HG02678 (cell line): Measurements from ENCODE around the gene PTPRN.
"Not testable (repeated sequence)": the region's sequence is repeated elsewhere in the genome, so short reads cannot be mapped to it uniquely, and the experiment has no call there.

Source experiments
- ATAC-seq: cut with Tn5 transposase; IDR thresholded peaks from one replicate; pipeline ENCODE4 v1.9.1; 2021; ENCODE audit warnings: mild to moderate bottlenecking, moderate library complexity; ENCODE audit not compliant: unreplicated experiment

Gene PTPRN

DNA sequence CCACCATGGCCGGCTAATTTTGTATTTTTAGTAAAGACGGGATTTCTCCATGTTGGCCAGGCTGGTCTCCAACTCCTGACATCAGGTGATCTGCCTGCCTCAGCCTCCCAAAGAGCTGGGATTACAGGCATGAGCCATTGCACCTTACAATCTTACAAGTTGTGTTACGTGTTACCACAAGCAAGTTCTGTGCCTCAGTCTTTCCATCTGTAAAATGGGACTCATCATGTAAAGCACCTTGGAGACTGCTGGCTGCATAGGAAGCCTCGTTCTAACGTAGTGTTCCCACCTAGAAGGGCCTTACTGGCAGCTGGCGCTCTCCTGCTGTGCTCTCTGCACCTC lies 20.0 kb downstream of the PTPRN start:
- ATAC-seq = no peak

DNA sequence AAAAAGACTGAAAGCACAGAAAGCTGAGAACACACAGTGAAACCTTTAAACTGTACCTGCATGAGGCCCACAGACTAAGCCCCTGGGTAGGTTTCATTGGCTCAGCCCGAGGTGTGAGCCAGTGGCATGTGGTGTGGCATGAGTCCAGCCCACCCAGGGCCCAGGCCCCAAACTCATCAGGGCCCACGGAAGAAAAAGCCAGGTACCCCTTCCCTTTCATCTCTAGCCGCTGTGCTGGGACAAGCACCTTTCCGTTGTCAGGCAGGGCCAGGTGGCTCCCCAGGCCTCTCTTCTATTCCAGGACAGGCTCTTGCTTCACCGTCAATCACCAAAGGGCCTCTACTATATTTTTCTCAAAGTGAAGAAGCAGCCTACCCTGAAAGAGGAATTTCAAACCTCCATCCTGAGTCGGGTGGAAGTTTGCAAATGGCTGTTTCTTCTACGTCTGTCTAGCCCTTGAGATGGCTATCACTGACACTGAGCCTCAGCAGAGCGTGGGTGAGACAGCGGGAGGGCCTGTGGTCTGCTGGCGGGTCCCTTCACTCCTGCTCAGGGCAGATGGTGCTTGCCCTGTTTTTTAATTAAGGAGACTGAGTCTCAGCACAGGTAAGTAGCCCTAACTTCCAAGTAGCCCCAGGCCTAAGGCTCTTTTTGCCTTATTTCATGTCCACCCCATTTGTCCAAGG lies 21.5 kb downstream of the PTPRN start:
- no peak for ATAC-seq

DNA sequence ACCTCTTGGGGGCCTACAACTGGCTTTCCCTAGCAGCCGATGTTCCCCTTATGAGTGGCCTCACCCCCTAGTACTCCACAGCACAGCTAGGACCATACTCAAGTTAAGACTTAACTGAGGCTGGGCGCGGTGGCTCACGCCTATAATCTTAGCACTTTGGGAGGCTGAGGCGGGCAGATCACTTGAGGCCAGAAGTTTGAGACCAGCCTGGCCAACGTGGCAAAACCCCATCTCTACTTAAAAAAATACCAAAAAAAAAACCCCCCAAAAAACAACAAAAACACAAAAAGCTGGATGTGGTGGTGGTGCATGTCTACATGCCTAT lies 22.1 kb downstream of the PTPRN start:
- ATAC-seq = not testable (repeated sequence)

DNA sequence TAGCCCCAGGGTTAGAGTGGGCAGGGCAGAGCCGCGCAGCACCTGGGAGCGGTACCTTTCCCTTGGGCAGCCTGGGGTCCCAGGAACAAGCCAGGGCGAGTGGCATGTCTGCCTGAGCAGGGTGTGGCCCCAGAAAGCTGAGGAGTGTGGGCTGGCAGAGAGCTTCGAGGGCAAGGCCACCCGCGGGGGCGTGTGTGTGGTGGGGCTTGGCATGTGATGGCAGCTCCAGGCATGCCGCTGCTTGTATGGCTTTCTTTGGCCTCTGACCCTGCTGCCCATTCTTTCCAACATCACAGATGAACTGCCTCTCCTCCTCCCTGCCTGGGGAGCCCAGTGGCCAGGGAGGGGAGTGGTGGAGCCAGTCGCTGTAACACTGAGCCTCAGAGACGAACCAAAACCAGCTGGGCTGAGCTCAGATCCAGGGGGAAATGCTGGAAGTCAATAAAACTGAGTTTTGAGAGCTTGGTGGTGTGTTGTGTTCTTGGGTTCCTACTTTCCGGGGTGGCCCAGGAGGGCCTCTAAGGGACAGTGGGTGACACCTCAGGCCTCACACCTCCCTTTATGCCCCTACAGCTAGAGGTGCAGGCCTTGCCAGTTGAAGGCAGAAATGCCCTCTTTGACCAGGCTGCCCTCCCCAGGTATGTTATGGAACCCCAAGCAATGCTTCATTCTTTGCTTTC lies 22.6 kb downstream of the PTPRN start:
- no peak for ATAC-seq

DNA sequence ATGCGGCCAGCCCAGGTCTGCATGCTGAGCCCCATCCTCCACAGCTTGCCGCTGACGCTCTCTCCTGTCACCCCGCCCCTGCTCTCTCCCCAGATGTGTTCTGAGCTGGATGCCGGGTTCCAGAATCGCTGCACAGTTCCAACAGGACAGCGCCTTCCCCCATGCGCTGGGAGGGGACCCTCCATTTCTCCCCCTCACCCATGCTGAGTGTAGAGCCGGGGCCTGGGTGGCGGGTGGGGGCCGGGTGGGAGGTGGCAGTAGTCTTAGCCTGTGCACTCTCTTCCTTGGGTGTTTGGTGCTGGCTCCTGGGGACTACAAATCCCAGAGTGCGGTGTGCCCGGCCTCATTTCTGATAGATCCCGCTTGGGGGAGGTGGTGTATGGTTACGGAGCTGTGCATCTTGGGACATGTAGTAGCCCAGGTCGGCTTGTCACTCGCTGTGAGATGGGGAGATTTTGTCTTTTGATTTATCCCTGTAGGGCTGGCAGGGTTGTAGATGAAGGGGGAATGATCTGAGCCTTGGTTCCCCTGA lies 23.2 kb downstream of the PTPRN start:
- ATAC-seq = no peak

DNA sequence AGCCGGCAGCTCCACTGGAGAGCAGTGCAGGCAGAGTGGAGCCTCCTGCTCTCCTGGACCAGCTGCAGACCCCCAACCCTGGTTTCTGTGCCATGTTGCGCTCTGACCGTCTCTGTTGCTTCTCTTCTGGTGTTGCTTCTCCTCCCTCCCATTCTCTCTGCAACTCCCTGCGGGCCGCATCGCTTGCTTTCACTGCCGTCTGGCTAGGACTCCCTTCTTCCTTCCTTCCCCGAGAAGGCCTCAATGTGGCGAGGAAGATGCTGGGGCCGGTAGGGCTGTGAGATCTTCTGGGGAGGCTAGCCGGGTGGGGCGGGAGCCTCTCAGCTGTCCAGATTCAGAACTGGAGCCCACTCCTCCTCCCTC lies 23.8 kb downstream of the PTPRN start:
- no peak for ATAC-seq

DNA sequence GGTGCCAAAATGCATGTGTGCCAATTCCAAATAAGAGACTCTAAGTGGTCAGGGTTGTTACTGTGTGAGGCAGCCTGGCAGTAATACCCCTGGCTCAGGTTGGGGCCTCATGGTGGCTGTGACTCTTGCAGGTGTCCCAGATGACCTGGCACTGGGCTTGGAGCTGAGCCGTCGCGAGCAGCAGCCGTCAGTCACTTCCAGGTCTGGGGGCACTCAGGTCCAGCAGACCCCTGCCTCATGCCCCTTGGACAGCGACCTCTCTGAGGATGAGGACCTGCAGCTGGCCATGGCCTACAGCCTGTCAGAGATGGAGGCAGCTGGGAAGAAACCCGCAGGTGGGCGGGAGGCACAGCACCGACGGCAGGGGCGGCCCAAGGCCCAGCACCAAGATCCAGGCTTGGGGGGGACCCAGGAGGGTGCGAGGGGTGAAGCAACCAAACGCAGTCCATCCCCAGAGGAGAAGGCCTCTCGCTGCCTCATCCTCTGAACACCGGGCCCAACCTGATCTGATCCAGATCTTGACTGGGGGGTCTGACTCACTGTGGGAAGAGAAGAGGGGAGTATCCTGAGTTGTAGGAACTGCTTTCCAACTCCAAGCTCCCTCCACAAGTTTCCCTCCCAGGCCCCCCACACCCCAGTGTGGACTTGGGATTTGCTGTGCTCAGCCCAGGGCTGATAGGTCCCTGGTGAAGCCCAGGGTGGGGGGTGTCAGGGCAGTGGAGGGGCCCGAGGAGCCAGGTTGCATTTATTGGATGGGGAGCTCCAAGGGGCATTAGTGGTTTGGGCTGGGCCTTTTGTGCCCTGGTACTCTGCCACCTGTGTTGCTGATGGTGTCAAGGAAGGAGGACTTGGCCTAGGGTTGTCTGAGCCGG lies 24.5 kb downstream of the PTPRN start:
- ATAC-seq = no peak

DNA sequence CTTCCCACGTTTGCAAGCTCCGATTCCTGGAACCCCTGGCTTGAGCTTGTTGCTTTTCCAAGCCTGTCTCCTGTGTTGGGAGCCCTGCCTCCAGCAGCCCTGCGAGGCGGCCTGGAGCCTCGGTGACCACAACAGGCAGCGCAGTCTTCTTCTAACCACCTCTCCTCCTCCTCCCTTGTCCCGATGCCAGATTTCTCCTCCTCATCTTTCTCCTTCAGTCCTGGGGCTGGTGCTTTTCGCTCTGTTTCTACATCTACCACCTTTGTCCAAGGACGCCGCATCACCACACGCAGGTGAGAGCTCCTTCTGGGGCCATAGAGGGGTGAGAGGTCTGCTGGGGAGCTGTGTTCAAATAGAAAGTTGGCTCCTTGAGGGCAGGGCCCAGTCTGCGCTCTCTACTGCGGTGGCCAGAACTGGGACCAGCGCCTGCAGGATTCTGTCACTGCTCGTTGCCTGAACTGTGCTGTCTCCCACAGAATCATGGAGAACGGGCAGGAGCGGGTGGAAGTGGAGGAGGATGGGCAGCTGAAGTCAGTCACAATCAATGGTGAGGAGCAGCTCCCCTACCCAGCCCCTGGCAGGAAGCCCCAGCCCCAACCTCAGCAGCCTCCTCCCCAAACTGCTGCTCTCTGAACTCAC lies 26.1 kb downstream of the PTPRN start:
- no peak for ATAC-seq

DNA sequence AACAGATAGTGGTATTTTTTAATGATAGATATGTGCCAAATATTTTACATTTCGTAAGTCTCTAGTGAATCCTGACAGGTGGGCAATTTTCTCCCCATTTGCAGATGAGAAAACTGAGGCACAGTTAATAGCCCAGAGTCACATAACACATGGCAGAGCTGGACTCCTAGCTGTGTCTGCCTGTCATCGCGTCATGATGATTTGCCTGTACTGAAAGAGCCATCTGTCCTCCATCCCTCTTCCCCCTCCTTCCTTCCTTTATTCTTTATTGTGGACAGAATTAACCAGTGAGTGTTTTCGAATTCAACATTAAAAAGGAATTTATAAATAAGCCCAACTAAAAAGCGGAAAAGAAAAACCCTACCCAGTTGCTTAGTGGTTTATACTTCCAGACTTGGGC lies 26.8 kb downstream of the PTPRN start:
- ATAC-seq = no peak

DNA sequence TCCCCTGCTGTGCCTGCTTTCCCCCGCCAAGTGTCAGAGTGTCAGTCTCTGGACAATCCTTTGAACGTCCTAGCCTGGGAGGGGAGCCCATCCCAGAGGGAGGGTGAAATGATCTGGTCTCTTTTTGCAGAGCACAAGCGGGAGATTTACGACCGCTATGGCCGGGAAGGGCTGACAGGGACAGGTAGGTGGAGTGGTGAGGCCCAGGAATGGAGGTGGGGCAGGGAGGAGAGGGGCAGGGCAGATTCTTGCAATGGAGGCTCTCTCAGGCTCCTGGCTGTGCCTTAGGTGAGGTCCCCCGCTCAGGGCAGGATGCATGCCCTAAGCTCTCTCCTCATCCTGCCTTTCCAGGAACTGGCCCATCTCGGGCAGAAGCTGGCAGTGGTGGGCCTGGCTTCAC lies 27.6 kb downstream of the PTPRN start:
- no peak for ATAC-seq

DNA sequence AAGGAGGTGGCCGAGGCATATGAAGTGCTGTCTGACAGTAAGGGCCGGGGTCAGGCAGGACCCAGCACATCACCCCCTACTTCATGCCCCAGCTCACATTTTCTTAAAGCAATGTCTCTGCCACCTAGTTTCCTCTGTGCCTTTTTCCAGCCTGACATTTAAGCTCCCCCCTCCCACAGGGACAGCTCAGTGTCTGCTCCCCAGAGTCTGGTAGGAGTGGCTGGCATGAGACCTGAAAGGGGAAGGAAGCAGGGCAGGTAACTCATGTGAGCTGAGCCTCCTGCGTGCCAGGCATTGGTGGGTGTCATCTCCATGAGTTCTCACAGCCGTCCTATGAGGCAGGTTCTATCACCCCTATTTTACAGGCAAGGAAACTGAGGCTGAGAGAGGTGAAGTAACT lies 28.6 kb downstream of the PTPRN start:
- no peak for ATAC-seq

DNA sequence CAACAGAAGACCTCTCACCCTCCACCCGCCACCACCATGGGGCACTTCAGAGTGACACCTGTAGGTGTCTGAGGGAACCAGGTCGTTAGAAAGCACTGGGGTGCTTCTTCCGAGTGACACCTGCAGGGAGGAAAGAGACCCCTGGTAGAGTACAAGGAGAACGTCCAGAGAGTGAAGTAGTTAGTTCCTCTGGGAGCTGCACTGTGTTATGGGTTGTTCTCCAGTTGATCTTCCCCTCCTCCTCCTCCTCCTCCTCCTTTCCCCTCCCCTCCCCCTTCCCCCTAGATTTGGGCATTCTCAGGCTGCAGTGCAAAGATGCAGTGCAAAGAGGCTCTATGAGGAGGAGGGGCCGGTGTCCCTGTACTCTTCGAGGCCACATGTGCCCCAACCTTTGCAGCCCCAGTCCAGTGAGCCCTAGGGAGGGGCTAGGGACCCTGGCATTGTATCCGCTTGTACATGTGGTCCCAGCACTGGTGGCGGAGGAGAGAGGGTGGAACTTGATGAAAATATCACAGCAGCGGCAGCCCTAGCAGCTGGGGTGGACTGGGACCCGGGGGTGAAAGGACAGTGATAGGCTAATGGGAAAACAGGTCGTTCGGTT lies 29.2 kb downstream of the PTPRN start:
- ATAC-seq = no peak

DNA sequence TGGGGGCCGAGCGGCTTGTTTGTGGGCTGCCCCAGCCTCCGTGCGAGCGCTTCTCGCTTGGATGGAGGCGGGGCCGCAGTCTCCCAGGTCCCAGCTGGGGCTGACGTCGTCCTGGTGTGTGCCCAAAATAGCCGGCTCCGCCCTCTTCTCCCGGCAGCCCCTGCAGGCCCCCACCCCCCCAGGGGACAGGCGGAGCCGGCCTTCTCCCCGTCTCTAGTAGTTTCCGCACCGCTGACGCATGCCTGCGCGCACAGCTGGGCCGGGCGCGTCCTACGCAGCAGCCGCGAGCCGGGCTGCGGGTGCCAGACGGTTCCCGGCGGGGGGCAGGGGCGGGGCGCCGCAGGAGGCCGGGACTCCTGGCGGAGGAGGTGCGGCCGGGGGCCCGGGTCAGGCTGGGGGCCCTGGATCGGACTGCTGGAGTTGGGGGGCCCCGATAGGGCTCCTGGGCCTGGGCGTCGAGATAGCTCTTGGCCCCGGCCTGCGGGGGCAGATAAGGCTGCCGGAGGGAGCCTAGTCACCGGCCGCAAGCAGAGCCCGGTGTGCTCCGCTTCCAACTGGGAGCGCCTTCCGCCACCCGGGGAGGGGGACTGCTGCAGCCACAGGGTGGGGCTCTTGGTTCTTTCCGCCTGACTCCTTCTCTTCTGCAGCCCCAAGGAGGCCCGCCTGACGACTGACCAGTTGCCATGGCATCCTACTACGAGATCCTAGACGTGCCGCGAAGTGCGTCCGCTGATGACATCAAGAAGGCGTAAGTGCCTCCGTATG lies 29.9 kb downstream of the PTPRN start, which contains the start of gene DNAJB2:
TSS of gene DNAJB2 (plus strand) at position 216 of the 765 bp plus-strand sequence. CDS start at position 684, 468 bp downstream.
- peak; percentile 84 for ATAC-seq

DNA sequence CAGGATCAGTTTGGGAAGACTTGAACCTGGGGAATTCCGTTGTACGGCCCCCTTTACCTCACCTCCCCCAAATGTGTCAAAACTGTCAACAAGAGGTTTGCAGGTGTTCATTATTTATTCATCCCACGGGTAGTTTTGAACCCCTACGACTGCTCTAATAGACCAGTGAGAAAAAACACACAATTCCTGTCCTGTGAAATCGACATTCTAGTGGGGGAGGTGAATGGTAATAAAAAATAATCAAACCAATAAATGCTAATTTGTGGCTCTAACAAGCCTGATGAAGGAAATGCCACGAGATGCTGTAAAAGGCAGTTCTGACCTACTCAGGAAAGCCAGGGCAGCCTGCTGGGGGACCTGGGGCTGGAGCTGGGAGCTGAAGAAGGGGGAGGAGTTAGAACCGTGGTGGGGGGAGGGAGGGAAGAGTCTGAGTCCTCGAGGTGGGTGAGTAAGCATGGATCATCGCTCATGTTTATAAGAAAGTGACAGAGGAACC lies 30.5 kb downstream of the PTPRN start:
- no peak for ATAC-seq

DNA sequence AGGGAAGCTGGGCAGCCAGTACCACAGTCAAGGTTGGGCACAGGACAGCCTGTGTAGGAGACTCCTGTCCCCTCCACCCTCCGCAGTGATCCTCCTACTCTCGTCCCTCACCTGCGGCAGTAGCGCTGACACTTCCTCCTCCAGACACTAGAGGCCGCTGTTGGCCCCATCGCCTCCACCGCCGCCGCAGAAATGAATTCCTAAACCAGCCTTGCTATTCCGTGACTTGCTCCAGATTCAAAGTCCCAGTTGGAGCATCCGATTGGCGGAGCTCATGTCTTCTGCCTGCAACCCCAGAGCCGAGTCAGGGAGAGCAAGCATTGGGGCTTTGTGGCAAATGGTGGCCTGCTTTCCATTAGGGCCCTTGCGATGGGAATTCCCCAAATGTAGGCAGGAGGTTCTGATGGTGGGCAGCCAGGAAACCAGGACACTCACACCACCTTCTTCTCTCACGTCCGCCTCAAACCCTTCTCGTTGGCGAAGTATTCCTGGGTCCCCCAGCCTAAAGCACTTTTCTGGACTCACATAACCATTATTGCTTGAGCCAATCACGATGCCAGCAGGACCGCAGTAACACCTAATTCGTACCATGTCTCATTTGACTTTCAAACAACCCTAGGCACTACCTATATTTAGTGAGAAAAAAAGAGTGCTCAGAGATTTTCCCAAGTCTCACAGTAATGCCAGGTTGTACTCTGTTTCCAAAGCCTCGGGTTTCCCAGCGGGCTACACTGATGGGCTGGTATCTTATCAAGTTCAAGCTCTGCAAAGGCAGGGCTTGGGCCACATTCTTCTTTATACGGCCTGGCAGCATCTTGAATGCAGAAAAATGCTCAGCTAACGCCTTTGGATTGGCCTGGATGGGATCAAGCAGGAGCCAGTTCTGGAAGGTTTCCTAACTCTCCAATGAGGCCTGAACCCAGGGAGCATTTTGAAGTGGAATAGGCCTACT lies 31.2 kb downstream of the PTPRN start:
- ATAC-seq = peak; percentile 26

DNA sequence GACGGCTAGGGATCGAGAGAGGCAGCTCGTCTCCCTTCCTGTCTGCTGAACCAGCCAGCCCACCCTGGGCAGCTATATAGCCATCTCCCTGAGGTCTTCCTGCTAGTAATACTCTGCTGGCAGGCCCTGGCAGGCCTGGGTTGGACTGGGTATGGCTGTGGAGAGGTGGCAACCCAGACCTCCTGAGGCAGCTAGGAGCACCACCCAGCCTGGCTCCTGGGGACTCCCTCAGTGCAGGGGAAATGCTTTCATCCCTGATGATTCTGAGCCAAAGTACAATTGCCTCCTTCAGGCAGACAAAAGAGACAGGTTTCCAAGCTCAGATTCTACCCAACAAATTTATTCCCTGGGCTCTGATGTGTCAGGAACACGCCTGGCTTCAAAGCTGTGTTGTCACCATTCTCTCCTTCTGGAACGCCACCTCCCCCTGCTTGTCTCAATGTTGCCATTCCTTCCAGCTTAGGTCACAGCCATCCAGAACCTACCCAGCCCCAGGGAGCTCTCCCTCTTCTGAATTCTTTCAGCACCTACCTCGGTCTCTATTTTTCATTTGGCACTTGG lies 34.8 kb downstream of the PTPRN start:
- ATAC-seq = no peak

DNA sequence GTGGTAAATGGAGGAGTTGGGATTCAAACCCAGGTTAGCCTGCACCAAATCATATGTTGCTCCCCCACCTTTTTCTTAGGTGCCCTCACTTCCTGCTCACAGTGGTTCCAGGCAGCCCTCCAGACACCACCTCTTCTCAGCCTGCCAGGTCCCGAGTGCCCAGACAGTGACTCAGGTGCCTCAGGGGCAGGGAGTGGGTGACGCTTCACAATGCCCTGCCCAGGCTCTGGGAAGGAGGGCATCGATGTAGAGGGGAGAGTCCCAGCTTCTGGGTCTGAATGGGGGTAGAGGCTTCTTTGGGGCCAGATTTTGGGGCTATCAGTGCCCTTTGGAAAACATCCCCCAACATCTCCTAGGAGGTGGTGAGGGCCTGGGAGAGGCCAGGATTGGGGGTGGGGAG lies 35.3 kb downstream of the PTPRN start:
- no peak for ATAC-seq

DNA sequence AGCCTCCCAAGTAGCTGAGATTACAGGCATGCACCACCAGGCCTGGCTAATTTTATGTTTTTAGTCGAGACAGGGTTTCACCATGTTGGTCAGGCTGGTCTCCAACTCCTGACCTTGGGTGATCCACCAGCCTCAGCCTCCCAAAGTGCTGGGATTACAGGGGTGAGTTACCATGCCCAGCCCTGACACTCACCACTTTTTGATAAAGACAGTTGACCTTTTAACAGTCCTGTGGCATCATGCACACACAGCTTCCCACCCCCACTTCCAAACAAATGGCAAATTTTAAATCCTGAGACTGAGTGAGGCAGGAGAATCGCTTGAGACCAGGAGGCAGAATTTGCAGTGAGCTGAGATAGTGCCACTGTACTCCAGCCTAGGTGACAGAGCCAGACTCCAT lies 36.2 kb downstream of the PTPRN start:
- no peak for ATAC-seq

DNA sequence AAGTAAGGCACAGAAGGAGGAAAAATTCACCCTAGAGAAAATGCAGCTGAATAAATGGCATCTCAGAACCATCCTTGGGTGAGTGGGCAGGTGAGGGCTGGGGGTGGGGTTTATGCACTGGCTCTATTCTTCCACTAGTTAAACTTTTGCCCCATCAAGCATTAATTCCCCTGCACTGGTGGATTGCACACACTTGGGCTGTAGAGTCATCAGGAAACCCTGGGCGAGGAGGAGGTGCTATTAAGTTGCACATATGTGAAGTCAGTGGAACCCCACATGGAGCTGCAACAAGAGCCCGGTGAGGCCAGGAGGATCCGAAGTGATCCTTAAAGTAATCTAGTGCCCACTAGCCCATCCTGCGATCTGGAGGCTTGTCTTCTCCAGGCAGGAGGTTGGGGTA lies 36.8 kb downstream of the PTPRN start:
- ATAC-seq = no peak
